NCI-H1436 treated with DMSO at 0.1 percent for 48 hours (cell line): Measurements from ENCODE around the gene SEC61B.

Experiments used
- DNase-seq: peaks from one replicate; lab custom pipeline; 2025; lab: John Stamatoyannopoulos, UW

The SEC61B gene

GRCh38 chr9:99274495-99274894, 52.4 kb downstream of the SEC61B start:
- DNase-seq, result no peak
